PC-9 (cell line): Measurements from ENCODE around the gene USP44. TPM values are rescaled to one million over a fixed set of nuclear protein-coding genes. Genes with fewer than 3 reads are reported as not detected.
A peak's percentile ranks its signal among the peaks of the same experiment; 100 is the strongest.

ENCODE experiments used
- BruUV-seq: library from RNA; stranded (reverse); fragments of 400-500 nt; replicated peaks from 2 replicates; lab custom pipeline; 2021; lab: Mats Ljungman, UMichigan
- CTCF ChIA-PET: fragments of 300-600 bp; sonication (Branson Sonifier 250); formaldehyde crosslinking; loops from one replicate; lab custom pipeline; 2022; ENCODE audit warnings: antibody characterized with exemption; lab: Charles Lee
- POLR2A ChIA-PET: fragments of 300-600 bp; sonication (Branson Sonifier 250); formaldehyde crosslinking; loops from one replicate; lab custom pipeline; 2022; ENCODE audit warnings: antibody characterized with exemption; ENCODE audit not compliant: unreplicated experiment; lab: Charles Lee
- DNase-seq, 2 experiments: peaks; one replicate each; pipeline versions ENCODE4 v3.0.0 to v3.0.0-alpha.2; 2015 to 2022; ENCODE audit warnings: mixed read lengths in 1 of 2
- H2AFZ ChIP-seq: fragments of 200-600 bp; sonication (generic); 2 replicates; pipeline ENCODE4 v1.8.1; 2017; ENCODE audit warnings: antibody characterized with exemption
- H3F3A ChIP-seq: fragments of 200-600 bp; sonication (generic); 2 replicates; pipeline ENCODE4 v1.8.1; 2017; ENCODE audit warnings: antibody characterized with exemption, mild to moderate bottlenecking, low read depth; ENCODE audit not compliant: insufficient read depth
- H3K27ac ChIP-seq: fragments of 200-600 bp; sonication (generic); 2 replicates; pipeline ENCODE4 v1.6.1; 2016; ENCODE audit warnings: mixed run types
- H3K27me3 ChIP-seq: fragments of 200-600 bp; sonication (generic); 2 replicates; pipeline ENCODE4 v1.6.1; 2016; ENCODE audit warnings: low read depth, mixed run types; ENCODE audit not compliant: insufficient read depth
- H3K36me3 ChIP-seq: fragments of 200-600 bp; sonication (generic); 2 replicates; pipeline ENCODE4 v1.6.1; 2016; ENCODE audit warnings: low read depth, mixed run types
- H3K4me1 ChIP-seq: fragments of 200-600 bp; sonication (generic); replicated peaks from 2 replicates; pipeline ENCODE4 v1.6.1; 2016; ENCODE audit warnings: mixed run types; ENCODE audit not compliant: insufficient read depth
- H3K4me2 ChIP-seq: fragments of 200-600 bp; sonication (generic); 2 replicates; pipeline ENCODE4 v1.6.1; 2017; ENCODE audit warnings: mixed run types
- H3K4me3 ChIP-seq: fragments of 200-600 bp; sonication (generic); 2 replicates; pipeline ENCODE4 v1.6.1; 2016; ENCODE audit warnings: mixed run types
- H3K79me2 ChIP-seq: fragments of 200-600 bp; sonication (generic); 2 replicates; pipeline ENCODE4 v1.6.1; 2017; ENCODE audit warnings: low read depth, mixed run types
- H3K9me2 ChIP-seq: fragments of 200-600 bp; sonication (generic); 2 replicates; pipeline ENCODE4 v1.8.1; 2017; ENCODE audit warnings: mild to moderate bottlenecking; ENCODE audit not compliant: insufficient read depth
- H3K9me3 ChIP-seq: fragments of 200-600 bp; sonication (generic); 2 replicates; pipeline ENCODE4 v1.8.1; 2016; ENCODE audit warnings: low read depth; ENCODE audit not compliant: insufficient read depth
- H4K20me1 ChIP-seq: fragments of 200-600 bp; sonication (generic); 2 replicates; pipeline ENCODE4 v1.8.1; 2017; ENCODE audit not compliant: insufficient read depth
- EZH2 ChIP-seq: fragments of 200-600 bp; sonication (generic); IDR thresholded peaks from 2 replicates; pipeline ENCODE4 v1.8.0; 2017; ENCODE audit warnings: antibody characterized with exemption, low read depth
- intact Hi-C: fragments of 100-400 bp; cut with micrococcal nuclease; formaldehyde crosslinking; loops from one replicate; pipeline ENCODE4 v1.10.0; 2022; ENCODE audit not compliant: unreplicated experiment
- total RNA-seq: library from RNA; stranded (reverse); gene quantifications from 2 replicates; pipeline ENCODE4 v1.2.3, GENCODE V29; 2021
- TF ChIP-seq, protein P1 (sequence below): fragments of 200-600 bp; sonication (generic); conservative IDR thresholded peaks from 2 replicates; pipeline ENCODE4 v1.6.1; 2017; ENCODE audit warnings: mixed run types, antibody characterized with exemption, mild to moderate bottlenecking, moderate library complexity

USP44 gene
- total RNA-seq, 1 experiment from 2014 or later, result 1.3 TPM

DNA sequence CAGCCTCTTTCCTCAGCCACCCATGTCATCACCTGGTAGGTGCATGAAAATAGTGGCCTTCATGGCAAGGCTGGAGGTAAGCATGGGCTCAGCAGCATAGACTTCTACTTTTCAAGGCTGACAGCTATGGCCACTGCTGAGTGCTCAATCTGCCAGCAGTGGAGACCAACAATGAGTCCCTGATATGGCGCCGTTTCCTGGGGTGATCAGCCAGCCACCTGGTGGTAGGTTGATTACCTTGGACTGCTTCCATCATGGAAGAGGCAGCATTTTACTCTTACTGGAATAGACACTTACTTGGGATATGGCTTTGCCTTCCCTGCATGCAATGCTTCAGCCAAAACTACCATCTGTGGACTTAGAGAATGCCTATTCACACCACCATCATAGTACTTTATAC is 39.5 kb upstream of the USP44 start:
- Histone ChIP-seq H3K9me2 (no peaks in the 10 kb centered on the region), H3K4me1 (no peaks in the 10 kb centered on the region), H2AFZ (no peak overlapping the region), H3F3A (no peaks in the 10 kb centered on the region; the same call in 1 of the 2 replicates), H3K4me3 (no peak overlapping the region), H3K9me3 (no peaks in the 10 kb centered on the region), H4K20me1 (no peaks in the 10 kb centered on the region), H3K79me2 (no peaks in the 10 kb centered on the region), H3K27ac (no peak overlapping the region), H3K4me2 (no peak overlapping the region), H3K36me3 (no peaks in the 10 kb centered on the region), H3K27me3 (no peaks in the 10 kb centered on the region)
- CTCF ChIA-PET, result no interaction called here
- BruUV-seq, result no TSS peak
- POLR2A ChIA-PET, result no interaction called here
- intact Hi-C loops, result no loop called here
- TF ChIP-seq, protein P1, sequence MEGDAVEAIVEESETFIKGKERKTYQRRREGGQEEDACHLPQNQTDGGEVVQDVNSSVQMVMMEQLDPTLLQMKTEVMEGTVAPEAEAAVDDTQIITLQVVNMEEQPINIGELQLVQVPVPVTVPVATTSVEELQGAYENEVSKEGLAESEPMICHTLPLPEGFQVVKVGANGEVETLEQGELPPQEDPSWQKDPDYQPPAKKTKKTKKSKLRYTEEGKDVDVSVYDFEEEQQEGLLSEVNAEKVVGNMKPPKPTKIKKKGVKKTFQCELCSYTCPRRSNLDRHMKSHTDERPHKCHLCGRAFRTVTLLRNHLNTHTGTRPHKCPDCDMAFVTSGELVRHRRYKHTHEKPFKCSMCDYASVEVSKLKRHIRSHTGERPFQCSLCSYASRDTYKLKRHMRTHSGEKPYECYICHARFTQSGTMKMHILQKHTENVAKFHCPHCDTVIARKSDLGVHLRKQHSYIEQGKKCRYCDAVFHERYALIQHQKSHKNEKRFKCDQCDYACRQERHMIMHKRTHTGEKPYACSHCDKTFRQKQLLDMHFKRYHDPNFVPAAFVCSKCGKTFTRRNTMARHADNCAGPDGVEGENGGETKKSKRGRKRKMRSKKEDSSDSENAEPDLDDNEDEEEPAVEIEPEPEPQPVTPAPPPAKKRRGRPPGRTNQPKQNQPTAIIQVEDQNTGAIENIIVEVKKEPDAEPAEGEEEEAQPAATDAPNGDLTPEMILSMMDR, result no peak
- TF ChIP-seq EZH2, result no peak
- DNase-seq, result no peak

DNA sequence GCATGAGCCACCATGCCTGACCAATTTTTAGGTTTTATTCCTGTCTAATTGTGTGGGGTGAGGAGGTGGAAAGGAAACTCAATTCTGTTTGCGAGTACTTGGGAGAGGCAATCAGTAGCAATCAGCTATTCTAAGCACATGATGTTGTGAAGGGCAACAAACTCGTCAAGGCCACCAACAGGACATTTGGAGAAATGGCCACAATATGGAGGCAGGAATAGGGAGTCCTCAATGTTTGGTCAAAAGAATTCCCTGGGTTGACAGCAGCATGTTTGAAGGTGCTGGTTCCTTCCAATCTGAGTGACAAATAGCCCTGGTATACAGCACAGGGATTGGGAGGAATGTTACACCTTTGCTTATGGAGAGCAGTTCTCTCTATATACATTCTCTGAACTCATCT is 32.7 kb upstream of the USP44 start:
- Histone ChIP-seq H3K4me1 (0 out of 2 replicates have a peak, but pooled peaks cover 6% of the 10 kb centered on the region), H3K9me3 (no peaks in the 10 kb centered on the region), H3K4me3 (no peak overlapping the region), H3F3A (peaks cover 9% of the 10 kb centered on the region; the same call in 1 of the 2 replicates), H3K27me3 (no peaks in the 10 kb centered on the region), H3K36me3 (no peaks in the 10 kb centered on the region), H2AFZ (no peak overlapping the region), H4K20me1 (no peaks in the 10 kb centered on the region), H3K4me2 (no peak overlapping the region), H3K27ac (no peak overlapping the region), H3K79me2 (no peaks in the 10 kb centered on the region), H3K9me2 (no peaks in the 10 kb centered on the region)
- DNase-seq, result no peak
- intact Hi-C loops, result loop anchor here (2.0 to 10.0 kb wide), 4 partner anchors 39 to 263 kb away; no protein-coding TSS in a partner anchor
- TF ChIP-seq EZH2, result no peak
- TF ChIP-seq, protein P1, result no peak
- POLR2A ChIA-PET, result no interaction called here
- no TSS peak for BruUV-seq
- CTCF ChIA-PET, result interaction anchor here (0.7 kb wide), 1 partner anchor 9 kb away, joined by 3 read pairs; no protein-coding TSS in a partner anchor

DNA sequence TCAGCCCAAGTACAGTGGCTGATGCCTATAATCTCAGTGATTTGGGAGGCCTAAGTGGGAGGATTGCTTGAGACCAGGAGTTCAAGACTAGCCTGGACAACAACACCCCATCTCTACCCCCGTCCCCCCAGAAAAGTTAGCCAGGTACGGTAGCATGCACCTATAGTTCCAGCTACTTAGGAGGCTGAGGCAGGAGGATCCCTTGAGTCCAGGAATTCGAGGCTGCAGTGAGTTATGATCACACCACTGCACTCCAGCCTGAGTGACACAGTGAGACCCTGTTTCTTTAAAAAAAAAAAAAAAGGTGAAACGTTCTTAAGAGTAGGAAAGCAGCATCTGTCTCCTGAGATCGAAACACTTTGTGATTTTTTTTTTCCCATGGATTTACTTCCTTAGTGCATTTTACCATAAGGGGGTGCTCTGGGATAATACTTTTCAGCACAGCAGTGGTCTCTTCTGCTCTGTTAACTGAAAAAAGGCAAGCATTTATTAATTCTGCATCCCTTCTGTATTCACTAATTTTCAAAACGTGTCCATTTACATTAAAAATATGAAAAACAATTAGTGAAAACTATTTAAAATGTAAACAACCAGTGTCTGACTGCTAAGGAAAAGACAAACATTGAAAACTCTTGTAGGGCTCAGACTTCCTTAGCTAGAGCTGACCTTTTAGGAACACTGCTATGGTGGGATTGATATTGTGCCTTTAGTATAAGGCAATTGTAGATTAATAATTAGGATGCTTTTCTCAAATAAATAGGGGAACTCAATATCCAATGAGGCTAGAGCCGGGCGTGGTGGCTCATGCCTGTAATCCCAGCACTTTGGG is 31.2 kb upstream of the USP44 start:
- Histone ChIP-seq H3K79me2 (no peaks in the 10 kb centered on the region), H2AFZ (no peak overlapping the region), H4K20me1 (no peaks in the 10 kb centered on the region), H3K4me1 (0 out of 2 replicates have a peak, but pooled peaks cover 6% of the 10 kb centered on the region), H3K36me3 (no peaks in the 10 kb centered on the region), H3K9me2 (no peaks in the 10 kb centered on the region), H3K9me3 (no peaks in the 10 kb centered on the region), H3K4me3 (no peak overlapping the region), H3K27me3 (no peaks in the 10 kb centered on the region), H3K27ac (no peak overlapping the region; the same call in 1 of the 2 replicates), H3K4me2 (no peak overlapping the region), H3F3A (peaks cover 9% of the 10 kb centered on the region; the same call in 1 of the 2 replicates)
- peak in 1 of 2 experiments; percentile 56 for DNase-seq
- ChIA-PET CTCF (interaction anchor here (0.5 to 0.7 kb wide), 4 partner anchors 20 to 476 kb away, joined by 3 to 5 read pairs (median 4); no protein-coding TSS in a partner anchor), POLR2A (interaction anchor here (0.5 kb wide), 1 partner anchor 150 kb away, joined by 9 read pairs; no protein-coding TSS in a partner anchor)
- no TSS peak for BruUV-seq
- TF ChIP-seq, protein P1, result peak; percentile 66
- TF ChIP-seq EZH2, result no peak
- intact Hi-C loops, result loop anchor here (1.0 to 10.0 kb wide), 5 partner anchors 40 to 265 kb away; no protein-coding TSS in a partner anchor
